Prostate gland (tissue), 2 donors: ENCODE results near the gene ABCB8.

Experiments
- CTCF ChIP-seq, 4 experiments: fragments of 200-600 bp in 2 of 4; fragments of 450-650 bp in 2 of 4; sonication (generic) in 2 of 4; IDR thresholded peaks; 1 replicate in 3 of 4; 2 replicates in 1 of 4; pipeline ENCODE4 v1.5.1; 2016 to 2019; ENCODE audit warnings: antibody characterized with exemption in 4 of 4, mild to moderate bottlenecking in 2 of 4, moderate library complexity in 2 of 4
- POLR2A ChIP-seq: fragments of 450-650 bp; IDR thresholded peaks from one replicate; pipeline ENCODE4 v1.6.1; 2016; ENCODE audit warnings: antibody characterized with exemption, mild to moderate bottlenecking

- TF ChIP-seq CTCF (IDR thresholded peaks at IDR 0.05) (no peak), POLR2A (no peak)
Observed at GRCh38 chr7:151068069-151068773, 40.0 kb downstream of the ABCB8 start.
